RPMI8226 (cell line): ENCODE data around the gene RSBN1L.
"Not testable (repeated sequence)": the region's sequence is repeated elsewhere in the genome, so short reads cannot be mapped to it uniquely, and the experiment has no call there.

Experiments used
- DNase-seq: peaks from one replicate; pipeline ENCODE4 v3.0.0-alpha.2; 2015

Gene RSBN1L

DNA sequence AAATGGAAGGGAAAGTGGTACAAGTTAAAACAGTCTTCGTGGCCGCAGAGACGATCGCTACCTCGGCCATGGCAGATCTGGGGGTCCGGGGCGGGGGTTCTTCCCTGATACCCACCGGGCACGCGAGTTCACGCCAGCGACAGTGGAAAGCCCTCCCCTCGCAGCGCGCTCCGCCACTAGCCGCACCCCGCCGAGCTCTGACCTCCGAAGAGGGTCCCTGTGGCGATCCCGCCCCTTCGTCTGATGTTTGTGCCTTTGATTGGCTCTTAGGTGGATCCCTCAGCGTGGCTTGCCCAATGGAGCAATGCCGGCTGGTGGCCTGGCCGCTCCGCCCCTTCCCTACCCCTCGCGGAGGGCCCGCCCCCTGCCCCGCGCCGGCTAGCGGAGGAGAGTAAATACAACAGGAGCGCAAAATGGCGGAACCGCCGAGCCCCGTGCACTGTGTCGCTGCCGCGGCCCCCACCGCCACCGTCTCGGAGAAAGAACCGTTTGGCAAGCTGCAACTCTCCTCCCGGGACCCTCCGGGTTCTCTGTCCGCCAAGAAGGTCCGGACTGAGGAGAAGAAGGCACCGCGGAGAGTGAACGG lies at the start of gene RSBN1L:
RSBN1L (plus strand) TSS at position 403 of the 586 bp plus-strand sequence; CDS start at position 414, 11 bp downstream.
- DNase-seq, result peak; percentile 99

DNA sequence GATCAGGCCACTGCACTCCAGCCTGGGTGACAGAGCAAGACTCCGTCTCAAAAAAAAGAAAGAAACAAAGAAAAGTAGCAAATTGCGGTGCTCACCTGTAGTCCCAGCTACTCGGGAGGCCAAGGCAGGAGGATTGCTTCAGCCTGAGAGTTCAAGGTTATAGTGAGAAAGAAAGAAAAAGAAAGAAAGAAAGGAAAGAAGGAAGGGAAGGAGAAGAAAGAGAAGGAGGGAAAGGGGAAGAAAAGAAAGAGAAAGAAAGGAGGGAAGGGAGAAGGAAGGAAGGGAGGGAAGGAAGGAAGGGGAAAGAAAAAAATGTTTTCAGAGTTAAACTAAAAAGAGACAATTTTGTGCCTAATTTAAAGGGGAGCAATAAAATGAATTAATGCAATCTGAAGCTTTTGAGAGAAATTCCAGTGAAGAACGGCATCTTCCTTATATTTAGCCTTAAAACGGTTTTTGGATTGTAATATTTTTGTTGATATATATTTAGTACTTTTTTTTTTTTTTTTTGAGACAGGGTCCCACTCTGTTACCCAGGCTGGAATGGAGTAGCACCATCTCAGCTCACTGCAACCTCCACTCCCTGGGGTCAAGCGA lies 47.4 kb upstream of the RSBN1L start:
- DNase-seq, result no peak

DNA sequence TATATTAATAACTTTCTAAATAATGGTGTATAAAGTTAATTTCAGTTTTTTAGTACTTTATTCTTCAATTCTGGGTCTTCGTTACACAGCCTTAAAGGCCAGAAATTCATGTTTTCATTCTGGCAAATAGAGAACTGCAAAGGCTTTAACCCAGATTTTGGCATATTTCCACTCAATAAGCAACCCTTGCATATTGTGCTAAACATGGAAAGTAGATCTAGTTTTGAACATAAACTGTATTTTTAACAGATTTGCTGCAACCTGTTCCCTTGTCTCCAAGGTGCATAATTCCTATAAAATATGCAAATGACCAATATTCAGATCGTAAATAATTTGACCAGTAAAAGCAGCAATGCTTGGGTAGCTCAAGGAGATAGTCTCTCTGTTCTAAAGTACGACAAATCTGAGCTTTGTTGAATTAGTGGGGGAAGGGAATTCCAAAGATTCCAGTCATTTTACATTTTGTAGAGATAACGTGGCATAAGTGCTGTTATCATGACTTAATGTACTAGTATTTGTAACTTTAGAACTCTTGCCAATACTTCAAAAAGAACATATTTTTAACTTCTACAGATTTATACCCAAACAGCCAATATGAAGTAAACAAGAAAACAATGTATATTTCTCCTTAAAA lies 46.4 kb upstream of the RSBN1L start:
- DNase-seq, result no peak

DNA sequence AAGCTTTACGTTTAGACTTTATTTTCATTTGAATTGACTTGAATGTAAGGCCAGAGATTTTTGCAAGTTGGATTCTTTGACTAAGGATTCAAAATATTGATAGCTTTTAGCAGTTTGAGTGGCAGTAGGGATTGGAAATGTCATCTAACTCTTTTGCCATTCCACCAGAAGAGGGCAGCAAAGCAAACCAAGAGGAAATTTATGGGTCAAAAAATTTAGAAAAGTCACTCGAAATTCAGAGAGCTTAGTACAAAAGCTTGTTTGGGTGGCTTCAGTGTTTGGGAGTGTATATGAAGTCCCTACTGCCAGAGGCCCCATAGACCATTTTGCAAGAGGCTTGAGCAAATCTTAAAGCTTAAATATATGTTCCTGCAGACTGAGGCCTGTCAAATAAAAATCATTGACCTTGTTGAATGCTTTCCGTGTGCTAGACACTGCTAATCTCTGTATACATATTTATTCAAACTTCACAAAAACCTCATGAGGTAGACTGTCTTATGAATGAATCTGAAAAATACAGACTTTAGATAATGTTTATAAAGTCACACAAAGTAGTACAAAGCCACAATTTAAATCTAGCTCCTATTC lies 44.6 kb upstream of the RSBN1L start:
- DNase-seq, result peak; percentile 61

DNA sequence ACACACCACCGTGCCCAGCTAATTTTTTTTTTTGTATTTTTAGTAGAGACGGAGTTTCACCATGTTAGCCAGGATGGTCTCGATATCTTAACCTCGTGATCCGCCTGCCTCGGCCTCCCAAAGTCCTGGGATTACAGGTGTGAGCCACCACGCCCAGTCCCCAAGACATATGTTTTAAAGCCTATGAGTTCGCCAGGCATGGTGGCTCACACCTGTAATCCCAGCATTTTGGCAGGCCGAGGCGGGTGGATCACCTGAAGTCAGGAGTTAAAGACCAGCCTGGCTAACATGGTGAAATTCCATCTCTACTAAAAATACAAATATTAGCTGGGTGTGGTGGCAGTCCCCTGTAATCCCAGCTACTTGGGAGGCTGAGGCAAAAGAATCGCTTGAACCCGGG lies 43.4 kb upstream of the RSBN1L start:
- DNase-seq, result not testable (repeated sequence)

DNA sequence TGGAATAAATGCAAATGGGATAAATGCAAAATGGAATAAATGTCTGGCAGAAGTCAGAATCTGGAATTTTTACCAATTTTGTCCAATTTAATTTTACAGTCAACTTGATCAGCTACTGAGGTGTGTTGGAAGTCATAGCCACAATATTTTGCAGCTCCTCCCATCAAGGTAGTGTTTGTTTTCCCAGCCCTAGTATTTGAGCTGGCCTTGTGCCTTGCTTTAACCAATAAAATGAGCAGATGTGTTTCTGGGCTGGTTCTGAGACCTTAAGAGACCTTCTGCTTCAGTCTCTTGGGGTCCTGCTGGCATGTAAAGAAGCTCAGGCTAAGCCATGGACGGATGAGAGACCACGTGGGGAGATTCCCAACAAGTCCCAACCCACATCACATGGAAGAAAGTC lies 42.7 kb upstream of the RSBN1L start:
- no peak for DNase-seq

DNA sequence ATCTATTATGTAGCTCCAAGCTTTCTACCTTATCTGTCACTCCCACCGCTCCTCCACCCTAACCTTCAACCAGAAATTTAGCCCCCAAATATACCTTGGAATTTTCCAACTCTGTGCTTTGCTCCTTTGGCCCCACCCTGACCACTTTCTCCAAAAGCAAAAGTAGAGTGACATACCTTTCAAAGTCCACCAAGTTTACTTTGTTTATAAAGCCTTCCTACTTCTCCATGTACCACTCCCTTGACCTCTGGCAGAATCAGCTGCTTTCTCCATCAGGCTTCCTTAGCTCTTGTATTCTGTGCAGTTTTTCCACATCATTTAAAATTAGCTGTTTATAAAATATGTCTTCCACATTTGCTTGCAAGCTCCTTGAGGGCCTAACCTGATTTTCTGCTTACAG lies 40.9 kb upstream of the RSBN1L start:
- no peak for DNase-seq

DNA sequence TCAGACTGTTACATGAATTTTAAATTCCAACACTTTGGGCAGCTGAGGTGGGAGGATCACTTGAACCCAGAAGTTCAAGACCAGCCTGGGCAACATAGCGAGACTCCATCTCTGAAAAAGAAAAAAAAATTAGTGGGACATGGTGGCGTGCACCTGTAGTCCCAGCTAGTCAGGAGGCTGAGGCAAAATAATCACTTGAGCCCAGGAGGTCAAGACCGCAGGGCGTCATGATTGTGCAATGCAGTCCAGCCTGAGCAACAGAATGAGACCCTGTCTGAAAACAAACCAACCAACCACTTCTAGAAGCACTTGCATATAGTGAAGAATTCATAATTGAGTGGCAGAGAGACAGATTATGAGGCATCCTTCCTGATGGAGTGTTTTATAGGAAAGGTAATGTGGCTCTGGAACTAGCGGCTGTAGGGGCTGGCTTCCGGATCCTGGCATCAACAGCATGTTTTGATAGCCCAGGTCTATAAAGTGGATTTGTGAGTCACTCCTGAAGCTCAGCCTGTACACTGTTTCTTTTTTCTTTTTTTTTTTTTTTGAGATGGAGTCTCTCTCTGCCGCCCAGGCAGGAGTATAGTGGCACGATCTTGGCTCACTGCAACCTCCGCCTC lies 40.3 kb upstream of the RSBN1L start:
- no peak for DNase-seq

DNA sequence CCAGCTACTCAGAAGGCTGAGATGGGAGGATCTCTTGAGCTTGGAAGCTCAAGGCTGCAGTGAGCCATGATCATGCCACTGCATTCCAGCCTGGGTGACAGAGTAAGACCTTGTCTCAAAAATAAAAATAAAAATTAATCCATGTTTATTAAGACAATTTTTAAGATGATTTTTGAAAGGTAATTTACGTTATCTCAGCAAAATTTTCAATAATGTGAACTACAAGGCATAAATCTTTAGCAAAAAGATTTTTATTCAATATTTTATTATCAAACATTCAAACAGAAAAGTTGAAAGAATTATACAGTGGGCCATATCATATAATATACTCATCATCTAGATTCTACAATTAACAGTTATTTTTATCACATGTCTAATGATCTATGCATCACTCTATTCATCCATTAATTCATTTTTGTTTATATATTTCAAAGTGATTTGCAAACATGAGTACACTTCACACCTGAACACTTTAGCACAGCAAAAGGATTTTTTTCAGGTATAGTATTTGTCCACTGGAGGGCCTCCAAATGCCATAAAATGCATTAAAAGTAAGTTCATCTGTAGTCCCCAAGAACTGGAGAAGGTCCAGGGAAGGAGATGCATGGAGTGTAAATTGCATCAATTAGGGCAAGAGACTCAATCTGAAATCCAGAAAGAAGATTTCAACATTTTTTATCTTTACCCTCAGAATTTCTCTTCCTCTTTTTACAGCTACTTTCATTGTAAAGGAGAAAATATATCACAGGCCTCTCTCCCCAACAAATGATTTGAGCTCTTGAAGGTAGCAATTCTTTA lies 38.6 kb upstream of the RSBN1L start:
- DNase-seq, result peak; percentile 68

DNA sequence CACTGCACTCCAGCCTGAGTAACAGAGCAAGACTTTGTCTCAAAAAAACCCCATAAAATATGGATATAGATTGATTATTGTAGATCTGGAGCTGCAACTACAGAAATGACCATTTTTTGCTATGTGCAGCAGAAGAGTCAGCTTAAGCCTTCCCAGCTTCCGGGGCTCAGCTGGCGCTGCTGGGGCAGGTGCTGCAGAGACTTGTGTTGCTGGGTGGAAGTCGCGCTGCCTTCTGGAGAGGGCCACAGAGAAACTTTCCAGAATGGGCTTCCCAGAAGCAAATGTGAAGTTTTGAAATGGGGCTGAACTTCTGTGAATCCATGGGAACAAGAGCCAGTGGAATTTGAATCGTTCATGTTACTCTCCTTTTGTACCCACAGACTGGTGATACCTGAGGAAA lies 37.3 kb upstream of the RSBN1L start:
- DNase-seq, result no peak

DNA sequence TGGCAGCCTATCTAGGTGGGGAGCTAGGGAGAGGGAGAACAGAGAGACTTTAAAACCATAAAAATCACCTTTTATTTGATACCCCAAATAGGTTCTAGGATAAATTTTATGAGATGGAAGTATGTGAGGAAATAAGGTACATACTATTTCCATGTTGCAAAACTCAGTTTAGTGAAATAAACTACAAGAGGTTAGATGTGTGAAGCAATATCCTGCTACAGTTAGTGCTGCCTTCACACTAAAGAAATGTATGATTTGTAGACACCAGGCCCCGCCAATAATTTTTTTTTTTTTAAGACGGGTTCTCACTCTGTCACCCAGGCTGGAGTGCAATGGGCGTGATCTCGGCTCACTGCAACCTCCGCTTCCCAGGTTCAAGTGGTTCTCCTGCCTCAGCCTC lies 34.4 kb upstream of the RSBN1L start:
- no peak for DNase-seq

DNA sequence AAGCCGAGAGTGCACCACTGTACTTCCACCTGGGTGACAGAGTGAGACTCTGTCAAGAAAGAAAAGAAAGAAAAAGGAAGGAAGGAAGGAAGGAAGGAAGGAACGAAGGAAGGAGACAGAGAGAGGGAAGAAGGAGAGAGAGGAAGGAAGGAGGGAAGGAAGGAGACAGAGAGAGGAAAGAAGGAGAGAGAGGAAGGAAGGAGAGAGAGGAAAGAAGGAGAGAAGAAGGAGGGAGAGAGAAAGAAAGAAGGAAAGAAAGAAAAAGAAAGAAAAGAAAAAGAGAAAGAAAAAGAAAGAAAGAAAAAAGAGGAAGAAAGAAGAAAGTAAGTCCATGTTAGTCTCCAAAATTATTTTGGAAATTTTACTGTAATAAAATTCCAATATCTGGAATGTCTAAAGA lies 33.4 kb upstream of the RSBN1L start:
- no peak for DNase-seq

DNA sequence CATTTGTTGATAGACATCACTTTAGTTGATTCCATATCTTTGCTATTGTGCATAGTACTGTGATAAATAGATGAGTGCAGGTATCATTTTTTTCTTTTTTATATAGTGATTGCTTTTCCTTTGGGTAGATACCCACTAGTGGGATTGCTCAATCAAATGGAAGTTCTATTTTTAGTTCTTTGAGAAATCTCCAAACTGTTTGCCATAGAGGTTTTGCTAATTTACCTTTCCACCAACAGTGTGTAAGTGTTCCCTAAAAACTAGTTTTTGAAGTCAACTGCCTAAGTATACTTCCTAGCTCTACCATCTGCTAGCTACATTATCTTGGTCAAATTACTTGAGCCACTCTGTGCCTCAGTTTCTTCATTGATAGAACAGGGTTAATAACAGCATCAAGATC lies 31.5 kb upstream of the RSBN1L start:
- no peak for DNase-seq

DNA sequence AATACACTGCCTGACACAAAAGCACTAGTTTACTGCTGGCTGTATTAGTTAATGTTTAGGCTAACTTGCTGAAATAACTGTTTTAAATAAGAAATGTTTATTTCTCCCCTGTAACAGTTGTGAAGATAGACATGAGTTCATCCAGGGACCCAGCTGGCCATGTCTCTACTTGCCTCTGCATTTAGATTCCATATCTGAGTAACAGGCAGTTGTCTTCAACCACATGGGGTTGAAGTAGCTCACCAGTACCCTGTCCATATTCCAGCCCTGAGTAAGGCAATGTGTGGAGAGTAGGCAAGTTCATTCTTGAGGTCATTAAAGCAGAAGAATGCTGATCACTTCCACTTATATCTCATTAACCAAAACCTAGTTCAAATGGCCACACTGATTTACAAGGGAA lies 31.1 kb upstream of the RSBN1L start:
- DNase-seq, result no peak

DNA sequence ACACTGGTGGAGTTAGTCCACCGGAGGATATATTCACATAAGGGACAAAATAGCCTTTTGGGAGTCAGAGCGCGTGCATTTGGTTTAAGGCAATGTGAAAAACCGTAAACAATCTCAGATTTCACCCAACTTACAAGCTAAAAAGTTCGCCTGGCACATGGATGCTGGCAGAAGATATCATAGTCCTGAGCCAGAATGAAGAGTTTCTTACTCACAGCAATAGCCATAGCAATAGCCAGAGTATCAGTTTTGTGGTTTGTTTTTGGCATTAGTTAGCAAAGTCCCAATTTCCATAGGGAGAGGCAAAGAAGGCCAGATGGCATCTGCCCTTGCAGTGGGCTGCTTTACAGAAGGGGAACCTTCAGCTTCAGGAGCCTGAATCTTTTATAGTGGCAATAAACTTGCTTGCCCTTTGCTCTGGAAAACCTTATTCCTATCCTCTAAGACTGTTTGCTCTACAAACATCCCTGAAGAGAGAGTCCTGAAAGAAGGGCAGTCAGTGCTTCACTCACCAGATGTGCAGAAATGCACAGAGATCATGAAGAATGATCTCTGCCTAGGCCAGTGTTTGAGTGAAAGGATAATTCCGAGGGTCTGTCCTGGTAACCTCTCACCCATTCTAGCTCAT lies 28.7 kb upstream of the RSBN1L start:
- no peak for DNase-seq

DNA sequence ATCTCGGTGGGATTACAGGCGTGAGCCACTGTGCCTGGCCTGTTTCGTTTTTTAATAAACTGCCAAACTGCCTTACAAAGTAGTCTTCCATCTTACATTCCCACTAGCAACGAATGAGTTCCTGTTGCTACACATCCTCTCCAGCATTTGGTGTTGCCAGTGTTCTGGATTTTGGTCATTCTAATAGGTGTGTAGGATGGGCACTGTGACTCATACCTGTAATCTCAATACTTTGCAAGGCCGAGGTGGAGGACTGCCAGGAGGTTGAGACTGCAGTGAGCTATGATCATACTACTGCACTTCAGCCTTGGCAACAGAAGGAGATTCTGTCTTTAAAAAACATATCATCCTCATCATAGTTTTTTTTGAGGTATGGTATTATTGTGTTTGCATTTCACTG lies 21.4 kb upstream of the RSBN1L start:
- no peak for DNase-seq

DNA sequence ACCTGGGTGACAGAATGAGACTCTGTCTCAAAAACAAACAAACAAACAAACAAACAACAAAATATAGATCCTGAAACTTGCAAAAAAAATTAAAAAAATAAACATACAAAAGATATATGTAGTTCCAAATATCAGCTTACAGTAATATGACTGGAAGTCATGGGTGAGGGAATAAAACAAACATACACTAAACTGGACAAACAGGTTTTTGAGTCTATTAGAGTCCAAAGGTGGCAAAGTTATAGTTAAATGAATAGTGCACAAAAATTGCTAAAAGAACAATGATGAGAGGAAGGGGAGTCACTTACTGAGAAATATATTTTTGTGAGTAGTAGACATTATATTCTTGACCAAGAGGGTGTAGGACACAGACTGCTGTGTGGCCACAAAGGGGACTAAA lies 16.7 kb upstream of the RSBN1L start:
- DNase-seq, result no peak

DNA sequence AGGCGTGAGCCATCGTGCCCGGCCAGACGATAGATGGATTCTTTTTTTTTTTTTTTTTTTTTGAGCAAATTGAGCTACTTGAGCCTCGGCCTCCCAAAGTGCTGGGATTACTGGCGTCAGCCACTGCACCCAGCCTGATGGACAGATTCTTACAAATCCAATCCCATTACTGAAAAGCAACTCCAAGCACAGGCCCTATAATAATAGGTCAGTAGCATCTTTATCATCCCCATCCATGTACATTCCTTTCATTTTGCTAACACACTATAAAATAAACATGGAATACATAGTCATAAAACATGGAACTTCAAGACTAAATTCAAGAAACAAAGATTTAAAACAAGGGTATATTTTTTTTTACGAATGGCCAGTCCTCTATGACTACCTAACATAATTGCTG lies 16.0 kb upstream of the RSBN1L start:
- DNase-seq, result no peak

DNA sequence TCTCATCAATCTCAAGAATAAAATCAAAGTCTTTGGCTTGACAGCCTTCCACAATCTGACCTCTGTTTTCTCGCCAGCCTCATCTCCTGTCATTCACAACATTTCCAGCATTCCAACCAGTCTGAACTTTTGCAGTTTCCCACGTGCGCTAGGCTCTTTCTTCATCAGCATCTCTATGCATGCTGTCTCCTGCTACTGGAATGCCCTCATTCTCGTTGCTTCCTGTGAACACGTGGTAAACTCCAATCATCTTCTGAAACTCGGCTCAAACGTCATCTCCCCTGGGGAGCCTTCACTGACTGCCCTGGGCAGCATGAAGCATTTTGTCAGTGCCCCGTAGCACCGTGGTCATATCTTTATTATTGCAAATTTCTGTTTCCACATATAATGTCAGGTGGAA lies 12.2 kb upstream of the RSBN1L start:
- DNase-seq, result no peak

DNA sequence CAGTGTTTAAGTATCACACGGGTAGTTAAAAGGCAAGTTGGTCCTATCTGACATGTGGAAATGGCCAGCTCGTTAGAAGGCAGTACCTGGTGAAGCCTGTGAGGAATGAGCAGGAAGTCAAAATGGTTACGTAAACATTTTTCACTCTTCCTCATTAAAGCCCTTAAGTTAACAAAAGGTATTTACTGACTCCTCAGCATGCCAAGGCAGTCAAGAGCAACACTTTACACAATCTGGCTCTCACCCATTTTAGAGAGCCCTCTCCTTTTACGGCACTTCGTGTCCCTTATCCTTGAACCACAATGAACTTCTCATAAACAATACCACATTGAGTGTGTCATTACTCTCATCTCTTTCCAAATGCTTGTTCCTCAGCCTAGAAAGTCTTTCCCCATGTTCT lies 11.0 kb upstream of the RSBN1L start:
- peak; percentile 31 for DNase-seq

DNA sequence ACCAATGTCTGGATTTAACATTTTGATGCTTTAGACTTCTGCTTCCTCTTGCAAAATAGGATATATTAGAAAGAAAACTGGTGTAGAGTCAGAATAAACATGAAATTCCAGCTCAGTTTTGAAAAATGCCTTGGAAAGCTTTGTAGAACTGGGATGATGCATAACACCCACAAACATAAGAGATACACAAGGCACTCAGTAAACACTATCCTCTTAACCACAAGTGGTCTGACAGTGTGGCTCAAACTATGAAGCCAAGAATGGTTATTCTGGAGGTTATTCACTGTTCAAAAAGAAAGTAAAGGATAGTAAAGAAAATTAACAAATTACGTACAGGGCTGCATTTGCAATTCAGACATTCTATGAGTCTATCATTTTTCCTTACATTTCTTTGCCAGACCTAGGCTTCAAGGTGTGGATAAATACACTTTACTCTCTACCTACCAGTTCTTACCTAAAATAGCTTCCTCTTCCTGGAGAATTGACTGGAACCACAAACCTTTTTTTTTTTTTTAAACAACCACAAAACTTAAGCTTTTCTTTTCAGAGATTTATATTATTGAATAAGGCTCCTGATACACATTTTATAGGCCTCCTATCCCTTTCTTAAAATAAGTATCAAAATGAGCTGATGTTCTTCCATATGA lies 9.0 kb upstream of the RSBN1L start:
- DNase-seq, result no peak

DNA sequence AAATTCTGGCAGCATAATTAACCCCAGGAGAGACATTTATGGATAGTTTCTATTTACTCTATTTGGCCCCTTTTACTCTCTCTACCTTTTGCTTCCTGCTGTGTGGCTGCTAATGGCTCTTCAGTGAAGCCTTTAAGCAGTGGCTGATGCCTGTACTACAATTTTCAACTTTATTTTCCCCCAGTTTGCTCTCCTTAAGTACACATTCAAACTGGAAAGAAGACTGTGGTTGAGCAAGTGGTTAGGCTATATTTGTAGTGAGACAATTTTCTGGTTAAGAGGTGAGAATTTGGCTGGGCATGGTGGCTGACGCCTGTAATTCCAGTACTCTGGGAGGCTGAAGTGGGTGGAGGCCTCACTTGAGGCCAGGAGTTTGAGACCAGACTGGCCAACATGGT lies 8.5 kb upstream of the RSBN1L start:
- DNase-seq, result no peak
